Activated T-helper 1 cell treated with anti-CD3 and anti-CD28 coated beads, Interleukin-12 subunit alpha, Interleukin-12 subunit beta, Interleukin-2, Interleukin-4 antibody, amounts not matched to agents 30 ng/mL and 10 ng/mL and 1 ng/mL, durations not matched to agents 14 hours and 24 hours and 36 hours (primary cell): ENCODE data around the gene AKIRIN1. TPM values are rescaled to one million over a fixed set of nuclear protein-coding genes. Genes with fewer than 3 reads are reported as not detected.

Experiments
- total RNA-seq: library from RNA; stranded (reverse); gene quantifications from 2 replicates; pipeline ENCODE4 v1.2.3, GENCODE V29; 2022

AKIRIN1 gene
- total RNA-seq, 1 donor from 2014 or later = 78.1 TPM

Other genes starting within 250 kb of the AKIRIN1 start
- 12.9 and 13.4 TPM in 2 replicates for gene RRAGC, start 131.5 kb upstream of the AKIRIN1 start, total RNA-seq
- gene MYCBP, start 117.9 kb upstream of the AKIRIN1 start, total RNA-seq = 38.4 and 39.7 TPM in 2 replicates
- not detected in 2 replicates for gene GJA9, start 109.7 kb upstream of the AKIRIN1 start, total RNA-seq
- not detected in 2 replicates for gene RHBDL2, start 49.4 kb upstream of the AKIRIN1 start, total RNA-seq
- 143 and 150 TPM in 2 replicates for gene NDUFS5, start 35.1 kb downstream of the AKIRIN1 start, total RNA-seq
- 224 and 226 TPM in 2 replicates for gene MACF1, start 213.4 kb downstream of the AKIRIN1 start, total RNA-seq